ENCODE data around the gene NAXD. TPM values are rescaled to one million over a fixed set of nuclear protein-coding genes. Genes with fewer than 3 reads are reported as not detected.
A peak's percentile ranks its signal among the peaks of the same experiment; 100 is the strongest.

Gene NAXD
- total and polyA plus RNA-seq, 9 donors, result 19.6 to 32.3 (median 27.8) TPM

- Histone ChIP-seq H3K36me3 (ENCODE audit: control insufficient read depth, insufficient read depth, low read length) (peaks cover 52% of the 10 kb centered on the region), H3K9me3 (replicated peaks; ENCODE audit: control insufficient read depth, low read depth, low read length) (no peaks in the 10 kb centered on the region), H3K4me3 (ENCODE audit: low read length) (no peak overlapping the region), H3K4me1 (ENCODE audit: control insufficient read depth, insufficient read depth, low read length) (no peaks in the 10 kb centered on the region), H3K27ac (ENCODE audit: low read length) (no peak overlapping the region), H3K27me3 (ENCODE audit: control insufficient read depth, insufficient read depth, low read length) (no peaks in the 10 kb centered on the region)
- WGBS (ENCODE audit: insufficient coverage), result 90% methylated on average over 22 of the region's 28 CpGs
- DNase-seq, result no peak
Observed at GRCh38 chr13:110677731-110678545, 62.6 kb downstream of the NAXD start.

GRCh38 chr13:110680852-110681251 lies 65.5 kb downstream of the NAXD start:
- no peak for DNase-seq
- Histone ChIP-seq H3K9me3 (replicated peaks; ENCODE audit: control insufficient read depth, low read depth, low read length) (no peaks in the 10 kb centered on the region), H3K4me1 (ENCODE audit: control insufficient read depth, insufficient read depth, low read length) (no peaks in the 10 kb centered on the region), H3K36me3 (ENCODE audit: control insufficient read depth, insufficient read depth, low read length) (peaks cover 66% of the 10 kb centered on the region), H3K27ac (ENCODE audit: low read length) (no peak overlapping the region), H3K4me3 (ENCODE audit: low read length) (no peak overlapping the region), H3K27me3 (ENCODE audit: control insufficient read depth, insufficient read depth, low read length) (no peaks in the 10 kb centered on the region)
- WGBS (ENCODE audit: insufficient coverage), result 90% methylated on average over 6 of the region's 7 CpGs

GRCh38 chr13:110681868-110682550 lies 66.7 kb downstream of the NAXD start:
- H3K36me3 ChIP-seq (ENCODE audit: control insufficient read depth, insufficient read depth, low read length), result peaks cover 64% of the 10 kb centered on the region
- no peaks in the 10 kb centered on the region for H3K27me3 ChIP-seq (ENCODE audit: control insufficient read depth, insufficient read depth, low read length)
- no peak overlapping the region for H3K27ac ChIP-seq (ENCODE audit: low read length)
- H3K4me1 ChIP-seq (ENCODE audit: control insufficient read depth, insufficient read depth, low read length), result no peaks in the 10 kb centered on the region
- H3K4me3 ChIP-seq (ENCODE audit: low read length), result no peak overlapping the region
- WGBS (ENCODE audit: insufficient coverage), result no CpG with 5 or more reads among the region's 15 CpGs
- no peaks in the 10 kb centered on the region for H3K9me3 ChIP-seq (replicated peaks; ENCODE audit: control insufficient read depth, low read depth, low read length)
- no peak for DNase-seq

GRCh38 chr13:110682746-110683145 lies 67.4 kb downstream of the NAXD start:
- peaks cover 66% of the 10 kb centered on the region for H3K36me3 ChIP-seq (ENCODE audit: control insufficient read depth, insufficient read depth, low read length)
- H3K27me3 ChIP-seq (ENCODE audit: control insufficient read depth, insufficient read depth, low read length), result no peaks in the 10 kb centered on the region

GRCh38 chr13:110683203-110683883 lies 68.0 kb downstream of the NAXD start:
- H3K4me1 ChIP-seq (ENCODE audit: control insufficient read depth, insufficient read depth, low read length), result no peaks in the 10 kb centered on the region
- no peaks in the 10 kb centered on the region for H3K9me3 ChIP-seq (replicated peaks; ENCODE audit: control insufficient read depth, low read depth, low read length)
- H3K27me3 ChIP-seq (ENCODE audit: control insufficient read depth, insufficient read depth, low read length), result no peaks in the 10 kb centered on the region
- no peak overlapping the region for H3K4me3 ChIP-seq (ENCODE audit: low read length)
- no peak overlapping the region for H3K27ac ChIP-seq (ENCODE audit: low read length)
- peak; percentile 33 for DNase-seq
- no CpG with 5 or more reads among the region's 5 CpGs for WGBS (ENCODE audit: insufficient coverage)
- peaks cover 66% of the 10 kb centered on the region for H3K36me3 ChIP-seq (ENCODE audit: control insufficient read depth, insufficient read depth, low read length)

More at GRCh38 chr13:110682746-110683145, 67.4 kb downstream of the NAXD start:
- Histone ChIP-seq H3K4me3 (ENCODE audit: low read length) (no peak overlapping the region), H3K9me3 (replicated peaks; ENCODE audit: control insufficient read depth, low read depth, low read length) (no peaks in the 10 kb centered on the region), H3K4me1 (ENCODE audit: control insufficient read depth, insufficient read depth, low read length) (no peaks in the 10 kb centered on the region), H3K27ac (ENCODE audit: low read length) (no peak overlapping the region)
- no peak for DNase-seq
- 87% methylated on average over 7 of the region's 12 CpGs for WGBS (ENCODE audit: insufficient coverage)

- DNase-seq, result no peak
- WGBS (ENCODE audit: insufficient coverage), result 96% methylated on average over 4 of the region's 5 CpGs
- H3K4me3 ChIP-seq (ENCODE audit: low read length), result no peak overlapping the region
- no peaks in the 10 kb centered on the region for H3K9me3 ChIP-seq (replicated peaks; ENCODE audit: control insufficient read depth, low read depth, low read length)
- no peaks in the 10 kb centered on the region for H3K27me3 ChIP-seq (ENCODE audit: control insufficient read depth, insufficient read depth, low read length)
- no peak overlapping the region for H3K27ac ChIP-seq (ENCODE audit: low read length)
- no peaks in the 10 kb centered on the region for H3K4me1 ChIP-seq (ENCODE audit: control insufficient read depth, insufficient read depth, low read length)
- peaks cover 63% of the 10 kb centered on the region for H3K36me3 ChIP-seq (ENCODE audit: control insufficient read depth, insufficient read depth, low read length)
Observed at GRCh38 chr13:110683921-110684320, 68.6 kb downstream of the NAXD start.

GRCh38 chr13:110684388-110685056 lies 69.2 kb downstream of the NAXD start:
- H3K9me3 ChIP-seq (replicated peaks; ENCODE audit: control insufficient read depth, low read depth, low read length), result no peaks in the 10 kb centered on the region
- DNase-seq, result no peak
- no peaks in the 10 kb centered on the region for H3K4me1 ChIP-seq (ENCODE audit: control insufficient read depth, insufficient read depth, low read length)
- WGBS (ENCODE audit: insufficient coverage), result 89% methylated on average over 4 of the region's 8 CpGs
- no peak overlapping the region for H3K4me3 ChIP-seq (ENCODE audit: low read length)
- no peak overlapping the region for H3K27ac ChIP-seq (ENCODE audit: low read length)
- peaks cover 68% of the 10 kb centered on the region for H3K36me3 ChIP-seq (ENCODE audit: control insufficient read depth, insufficient read depth, low read length)
- no peaks in the 10 kb centered on the region for H3K27me3 ChIP-seq (ENCODE audit: control insufficient read depth, insufficient read depth, low read length)

GRCh38 chr13:110685305-110686020 lies 70.1 kb downstream of the NAXD start:
- WGBS (ENCODE audit: insufficient coverage), result 82% methylated on average over 2 of the region's 11 CpGs
- Histone ChIP-seq H3K27me3 (ENCODE audit: control insufficient read depth, insufficient read depth, low read length) (no peaks in the 10 kb centered on the region), H3K36me3 (ENCODE audit: control insufficient read depth, insufficient read depth, low read length) (peaks cover 67% of the 10 kb centered on the region)

GRCh38 chr13:110687736-110688135 lies 72.4 kb downstream of the NAXD start:
- Histone ChIP-seq H3K36me3 (ENCODE audit: control insufficient read depth, insufficient read depth, low read length) (peaks cover 50% of the 10 kb centered on the region), H3K27me3 (ENCODE audit: control insufficient read depth, insufficient read depth, low read length) (no peaks in the 10 kb centered on the region), H3K9me3 (replicated peaks; ENCODE audit: control insufficient read depth, low read depth, low read length) (no peaks in the 10 kb centered on the region), H3K4me1 (ENCODE audit: control insufficient read depth, insufficient read depth, low read length) (no peaks in the 10 kb centered on the region), H3K4me3 (ENCODE audit: low read length) (no peak overlapping the region), H3K27ac (ENCODE audit: low read length) (no peak overlapping the region)
- WGBS (ENCODE audit: insufficient coverage), result 93% methylated on average over 8 of the region's 16 CpGs
- DNase-seq, result no peak

More at GRCh38 chr13:110685305-110686020, 70.1 kb downstream of the NAXD start:
- H3K9me3 ChIP-seq (replicated peaks; ENCODE audit: control insufficient read depth, low read depth, low read length), result no peaks in the 10 kb centered on the region
- H3K4me1 ChIP-seq (ENCODE audit: control insufficient read depth, insufficient read depth, low read length), result no peaks in the 10 kb centered on the region
- DNase-seq, result no peak
- H3K4me3 ChIP-seq (ENCODE audit: low read length), result no peak overlapping the region
- no peak overlapping the region for H3K27ac ChIP-seq (ENCODE audit: low read length)
